Fibroblast of lung (primary cell): ENCODE measurements around the gene RAB3A. TPM values are rescaled to one million over a fixed set of nuclear protein-coding genes. Genes with fewer than 3 reads are reported as not detected.

Experiments
- DNase-seq, 2 donors: peaks; one replicate each; pipeline versions ENCODE4 v3.0.0 to v3.0.0-alpha.2; 2010; ENCODE audit warnings: low read depth in 2 of 2
- H2AFZ ChIP-seq: 2 replicates; pipeline ENCODE4 v1.5.1; 2012; ENCODE audit warnings: low read length, control low read depth, inconsistent platforms
- H3K27ac ChIP-seq: 2 replicates; pipeline ENCODE4 v1.5.1; 2011; ENCODE audit warnings: low read length, control low read depth; ENCODE audit not compliant: insufficient read depth
- H3K27me3 ChIP-seq: 2 replicates; pipeline ENCODE4 v1.5.1; 2011; ENCODE audit warnings: mild to moderate bottlenecking, low read length; ENCODE audit not compliant: control insufficient read depth, insufficient read depth
- H3K36me3 ChIP-seq: 2 replicates; pipeline ENCODE4 v1.5.1; 2011; ENCODE audit warnings: low read length; ENCODE audit not compliant: control insufficient read depth, insufficient read depth
- H3K4me1 ChIP-seq: 2 replicates; pipeline ENCODE4 v1.5.1; 2011; ENCODE audit warnings: low read length; ENCODE audit not compliant: control insufficient read depth, insufficient read depth; ENCODE audit errors: extremely low read depth
- H3K4me2 ChIP-seq: 2 replicates; pipeline ENCODE4 v1.5.1; 2011; ENCODE audit warnings: low read length, control low read depth; ENCODE audit not compliant: insufficient read depth; ENCODE audit errors: extremely low read depth
- H3K4me3 ChIP-seq, 4 experiments: fragments of 200-600 bp in 1 of 4; sonication (generic) in 1 of 4; replicated peaks in 1 of 4; 2 replicates each; pipeline ENCODE4 v1.5.1; 2011 to 2016; ENCODE audit warnings: low read length in 4 of 4, low read depth in 3 of 4, mild to moderate bottlenecking in 3 of 4, control low read depth in 2 of 4, inconsistent platforms in 1 of 4, mixed read lengths in 1 of 4; ENCODE audit not compliant: insufficient read depth in 1 of 4; ENCODE audit errors: control extremely low read depth in 1 of 4
- H3K79me2 ChIP-seq: 2 replicates; pipeline ENCODE4 v1.5.1; 2012; ENCODE audit warnings: mild to moderate bottlenecking, low read length, inconsistent platforms; ENCODE audit not compliant: control insufficient read depth, insufficient read depth
- H3K9ac ChIP-seq: 2 replicates; pipeline ENCODE4 v1.5.1; 2011; ENCODE audit warnings: mild to moderate bottlenecking, low read length, control low read depth; ENCODE audit not compliant: insufficient read depth
- H3K9me3 ChIP-seq: 2 replicates; pipeline ENCODE4 v1.5.1; 2012; ENCODE audit warnings: low read depth, low read length; ENCODE audit not compliant: control insufficient read depth, insufficient read depth
- H4K20me1 ChIP-seq: 2 replicates; pipeline ENCODE4 v1.5.1; 2011; ENCODE audit warnings: low read length; ENCODE audit not compliant: control insufficient read depth, insufficient read depth; ENCODE audit errors: extremely low read depth
- CTCF ChIP-seq, 2 donors: IDR thresholded peaks in 1 of 2; conservative IDR thresholded peaks in 1 of 2; 1 replicate in 1 of 2; 2 replicates in 1 of 2; pipeline ENCODE4 v1.5.1; 2011 to 2012; ENCODE audit warnings: low read length in 2 of 2, control low read depth in 1 of 2, inconsistent platforms in 1 of 2, low read depth in 1 of 2, mild to moderate bottlenecking in 1 of 2
- EZH2 ChIP-seq: IDR thresholded peaks from 2 replicates; pipeline ENCODE4 v1.5.1; 2012; ENCODE audit warnings: low read length, control low read depth, mild to moderate bottlenecking; ENCODE audit errors: missing control alignments
- polyA minus RNA-seq: library from RNA; depleted of rRNA, polyadenylated mRNA; stranded (reverse); fragments of >200 nt; gene quantifications from 2 replicates; pipeline ENCODE4 v1.2.3, GENCODE V29; 2011; ENCODE audit warnings: low replicate concordance
- polyA plus RNA-seq, 2 donors: library from polyadenylated mRNA; depleted of rRNA in 1 of 2; stranded (reverse) in 1 of 2; unstranded in 1 of 2; fragments of >200 nt; gene quantifications; 2 replicates each; pipeline ENCODE4 v1.2.1, GENCODE V29; 2011 to 2012; ENCODE audit warnings: missing spikeins in 1 of 2
- total RNA-seq: library from RNA; depleted of rRNA; stranded (reverse); fragments of >200 nt; gene quantifications from 2 replicates; pipeline ENCODE4 v1.2.1, GENCODE V29; 2014

The RAB3A gene
- total RNA-seq (0.77 and 2.0 TPM in 2 replicates), polyA plus RNA-seq (3.6 and 10.1 TPM in 2 replicates), polyA minus RNA-seq (17.8 and 47.5 TPM in 2 replicates)
- polyA plus RNA-seq (2012) = 4.7 and 10.5 TPM in 2 replicates

- Histone ChIP-seq H3K9me3 (no peaks in the 10 kb centered on the region), H3K4me1 (peaks cover 21% of the 10 kb centered on the region), H3K36me3 (peaks cover 5% of the 10 kb centered on the region), H3K9ac (peak within 1 kb of the TSS; percentile 94), H3K4me3 (peak within 1 kb of the TSS; percentile 80 to 97 (median 91)), H3K27ac (peak within 1 kb of the TSS; percentile 100), H3K4me2 (peak within 1 kb of the TSS; percentile 96), H3K79me2 (peaks cover 14% of the 10 kb centered on the region), H3K27me3 (no peaks in the 10 kb centered on the region), H2AFZ (peak within 1 kb of the TSS; percentile 69), H4K20me1 (no peaks in the 10 kb centered on the region)
- DNase-seq = peak; percentile 100
- TF ChIP-seq CTCF (conservative IDR thresholded peaks at IDR 0.05 in 1 of 2, IDR thresholded peaks at IDR 0.05 in 1 of 2; ENCODE audit: low read depth in 1 of 2, low read length in 2 of 2) (no peak), EZH2 (no peak)
These were observed at the start of gene RAB3A for GRCh38 chr19:18203863-18204393. Gene RAB3A (minus strand): TSS chr19:18204042. CDS start chr19:18202740, 1,302 bp downstream.

- Histone ChIP-seq H2AFZ (no peak overlapping the region), H3K36me3 (no peaks in the 10 kb centered on the region), H3K4me1 (no peaks in the 10 kb centered on the region), H3K9ac (no peak overlapping the region), H4K20me1 (no peaks in the 10 kb centered on the region), H3K4me2 (no peak overlapping the region), H3K4me3 (no peak overlapping the region), H3K27ac (no peak overlapping the region), H3K27me3 (peaks cover 13% of the 10 kb centered on the region), H3K9me3 (no peaks in the 10 kb centered on the region), H3K79me2 (no peaks in the 10 kb centered on the region)
- no peak for TF ChIP-seq CTCF (conservative IDR thresholded peaks at IDR 0.05 in 1 of 2, IDR thresholded peaks at IDR 0.05 in 1 of 2; ENCODE audit: low read depth in 1 of 2, low read length in 2 of 2)
- no peak for TF ChIP-seq EZH2
- no peak for DNase-seq
These were observed 49.3 kb upstream of the RAB3A start for GRCh38 chr19:18253130-18253529.

- Histone ChIP-seq H3K4me3 (no peak overlapping the region), H2AFZ (no peak overlapping the region), H3K79me2 (no peaks in the 10 kb centered on the region), H3K27ac (no peak overlapping the region), H3K27me3 (peaks cover 13% of the 10 kb centered on the region), H3K36me3 (no peaks in the 10 kb centered on the region), H3K4me2 (no peak overlapping the region), H3K4me1 (no peaks in the 10 kb centered on the region), H3K9ac (no peak overlapping the region), H4K20me1 (no peaks in the 10 kb centered on the region), H3K9me3 (no peaks in the 10 kb centered on the region)
- no peak for TF ChIP-seq EZH2
- no peak for DNase-seq
These were observed 48.5 kb upstream of the RAB3A start for GRCh38 chr19:18252370-18252717.
